GM21786 (cell line): Measurements from ENCODE around the gene AUNIP.

Source experiments
- ATAC-seq: cut with Tn5 transposase; IDR thresholded peaks from one replicate; pipeline ENCODE4 v1.9.1; 2021; ENCODE audit not compliant: unreplicated experiment

AUNIP gene

GRCh38 chr1:25811384-25812082 lies 47.7 kb downstream of the AUNIP start:
- no peak for ATAC-seq

GRCh38 chr1:25810341-25811299 lies 48.6 kb downstream of the AUNIP start:
- ATAC-seq, result no peak

DNA sequence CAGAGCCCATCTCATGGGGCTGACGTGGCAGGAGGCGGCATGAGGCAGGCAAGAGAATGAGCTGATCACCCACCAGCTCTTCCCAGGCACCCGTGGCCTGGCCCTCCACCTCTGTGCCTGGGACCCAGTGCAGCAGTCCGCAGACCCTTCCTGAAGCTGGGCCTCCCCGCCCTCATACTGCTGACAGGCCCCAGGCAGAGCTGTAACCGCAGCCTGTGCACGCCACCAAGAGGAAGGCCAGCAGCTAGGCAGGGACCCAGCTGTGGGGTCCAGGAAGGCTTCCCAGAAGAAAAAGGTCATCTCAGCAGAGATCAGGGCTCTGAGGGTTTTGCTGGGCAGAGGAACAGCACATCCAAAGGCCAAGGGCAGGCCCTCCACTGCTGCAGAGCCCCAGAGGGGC lies 49.3 kb downstream of the AUNIP start:
- ATAC-seq, result no peak

DNA sequence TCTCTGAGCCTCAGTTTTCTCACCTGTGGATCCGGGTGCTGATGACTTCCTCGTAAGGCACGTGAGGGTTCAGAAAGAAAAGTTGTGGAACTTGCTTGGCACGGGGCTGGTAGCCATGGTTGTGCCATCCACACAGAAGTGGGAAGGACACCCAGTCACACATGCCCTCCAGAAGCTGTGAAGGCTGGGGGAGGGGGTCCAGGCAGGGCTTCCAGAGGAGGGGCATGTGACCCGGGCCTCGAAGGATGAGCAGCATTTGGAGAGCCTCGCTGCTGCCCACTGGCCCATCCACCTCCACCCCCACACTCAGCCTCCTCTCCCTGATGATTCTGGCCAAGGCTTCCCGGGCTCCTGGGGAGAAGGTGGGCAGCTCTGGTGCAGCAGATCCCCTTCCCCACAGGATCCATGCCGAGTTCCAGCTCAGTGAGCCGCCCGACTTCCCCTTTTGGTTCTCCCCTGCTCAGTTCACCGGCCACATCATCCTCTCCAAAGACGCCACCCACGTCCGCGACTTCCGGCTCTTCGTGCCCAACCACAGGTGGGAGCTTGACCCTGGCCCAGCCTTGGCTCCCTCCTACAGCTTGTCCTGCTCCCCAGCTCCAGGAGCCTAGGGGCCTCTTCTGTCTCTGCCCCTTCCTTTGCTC lies 49.9 kb downstream of the AUNIP start:
- ATAC-seq, result no peak

DNA sequence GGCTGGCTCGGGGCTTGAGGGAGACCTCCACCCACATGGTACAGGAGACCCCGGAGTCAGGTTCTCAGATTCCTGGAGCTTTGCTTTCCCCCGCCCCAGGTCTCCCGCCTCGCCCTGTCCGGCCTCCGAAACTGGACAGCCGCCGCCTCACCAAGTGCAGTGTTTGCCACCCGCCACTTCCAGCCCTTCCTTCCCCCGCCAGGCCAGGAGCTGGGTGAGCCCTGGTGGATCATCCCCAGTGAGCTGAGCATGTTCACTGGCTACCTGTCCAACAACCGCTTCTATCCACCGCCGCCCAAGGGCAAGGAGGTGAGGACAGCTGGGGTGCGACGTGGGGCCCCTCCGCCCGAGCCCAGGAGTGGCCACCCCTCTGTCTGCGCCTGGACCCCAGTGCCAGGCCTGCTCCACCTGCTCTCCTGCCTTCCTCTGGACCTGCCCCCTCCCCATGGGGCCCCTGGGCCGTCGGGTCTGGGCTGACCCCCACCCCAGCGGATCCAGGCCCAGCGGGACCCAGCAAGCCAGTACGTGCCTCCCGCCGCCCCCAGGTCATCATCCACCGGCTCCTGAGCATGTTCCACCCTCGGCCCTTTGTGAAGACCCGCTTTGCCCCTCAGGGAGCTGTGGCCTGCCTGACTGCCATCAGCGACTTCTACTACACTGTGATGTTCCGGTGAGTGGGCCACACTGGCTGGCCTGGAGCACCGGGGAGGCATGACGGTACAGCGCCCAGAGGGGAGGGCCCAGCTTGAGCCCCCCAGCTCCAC lies 50.6 kb downstream of the AUNIP start:
- ATAC-seq, result no peak

GRCh38 chr1:25807480-25808390 lies 51.5 kb downstream of the AUNIP start:
- ATAC-seq, result no peak

- no peak for ATAC-seq
Measured at GRCh38 chr1:25806418-25806817, 52.8 kb downstream of the AUNIP start.

- ATAC-seq, result no peak
Measured at GRCh38 chr1:25805863-25806225, 53.4 kb downstream of the AUNIP start.

DNA sequence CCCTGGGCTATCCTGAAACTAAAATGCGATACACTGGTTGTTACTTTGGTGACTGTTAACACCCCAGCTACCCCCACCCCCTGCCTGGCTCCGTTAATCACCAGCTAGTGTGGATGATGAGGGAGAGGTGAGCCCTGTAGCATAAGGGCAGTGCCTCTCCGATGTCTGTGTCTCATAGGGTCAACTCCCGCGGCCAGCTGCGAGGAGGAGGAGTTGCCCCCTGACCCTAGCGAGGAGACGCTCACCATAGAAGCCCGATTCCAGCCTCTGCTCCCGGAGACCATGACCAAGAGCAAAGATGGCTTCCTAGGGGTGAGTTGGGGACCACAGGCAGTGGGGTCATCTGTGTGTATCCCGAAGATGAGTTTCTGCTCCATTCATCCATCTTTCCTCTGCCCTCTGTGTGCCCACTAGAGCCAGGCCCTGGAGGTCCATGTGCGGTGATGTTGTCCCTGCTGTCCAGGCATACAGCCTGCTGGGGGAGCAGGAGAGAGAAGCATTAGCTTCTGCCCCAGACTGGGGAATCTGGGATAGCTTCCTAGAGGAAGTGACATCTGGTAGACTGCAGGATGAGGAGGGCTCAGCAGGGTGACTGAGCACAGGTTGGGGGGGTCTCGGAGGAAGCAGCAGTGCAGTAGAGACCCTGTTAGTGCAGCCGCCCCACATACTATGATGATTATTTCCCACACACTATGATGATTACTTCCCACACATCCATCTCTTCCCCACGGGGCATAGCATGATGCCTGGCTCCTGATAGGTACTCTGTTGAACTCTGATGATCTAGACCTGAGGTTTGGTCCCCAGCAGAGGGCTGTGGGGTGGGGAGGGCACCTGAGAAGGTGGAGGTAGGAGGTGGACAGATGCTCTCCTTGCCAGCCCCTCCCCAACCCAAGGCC lies 54.0 kb downstream of the AUNIP start:
- no peak for ATAC-seq

DNA sequence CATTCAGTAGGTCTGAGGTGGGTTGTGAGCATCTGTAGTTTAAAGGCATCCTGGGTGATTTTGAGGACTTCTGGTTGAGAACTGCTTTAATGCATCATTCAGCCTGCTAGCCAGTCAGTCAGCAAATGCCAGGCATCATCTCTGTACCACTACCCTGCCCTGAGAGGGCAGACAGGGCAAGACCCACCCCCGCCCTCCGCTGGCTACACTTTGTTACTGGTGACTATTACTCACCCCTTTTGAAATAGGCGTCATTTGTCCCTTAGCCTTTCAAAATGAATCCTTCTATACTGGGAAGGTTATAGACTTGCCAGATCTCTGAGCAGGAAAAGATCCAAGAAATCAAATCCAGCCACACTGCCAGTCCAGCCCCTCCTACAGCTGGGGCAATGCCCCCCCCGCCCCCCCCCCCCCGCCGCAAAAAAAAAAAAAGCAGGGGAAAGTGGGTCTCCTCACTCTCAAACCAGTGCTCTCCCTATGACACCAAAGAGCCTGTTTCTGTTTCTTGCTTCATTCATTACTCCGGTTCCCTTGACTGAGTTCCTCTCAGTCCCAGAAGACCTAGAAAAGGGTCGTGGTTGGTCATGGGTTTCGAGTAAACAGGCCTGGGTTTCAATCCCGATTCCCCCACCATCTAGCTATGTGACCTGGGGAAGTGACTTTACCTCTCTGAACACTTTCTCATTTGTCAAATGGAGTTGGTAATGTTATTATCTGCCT lies 54.9 kb downstream of the AUNIP start:
- no peak for ATAC-seq

DNA sequence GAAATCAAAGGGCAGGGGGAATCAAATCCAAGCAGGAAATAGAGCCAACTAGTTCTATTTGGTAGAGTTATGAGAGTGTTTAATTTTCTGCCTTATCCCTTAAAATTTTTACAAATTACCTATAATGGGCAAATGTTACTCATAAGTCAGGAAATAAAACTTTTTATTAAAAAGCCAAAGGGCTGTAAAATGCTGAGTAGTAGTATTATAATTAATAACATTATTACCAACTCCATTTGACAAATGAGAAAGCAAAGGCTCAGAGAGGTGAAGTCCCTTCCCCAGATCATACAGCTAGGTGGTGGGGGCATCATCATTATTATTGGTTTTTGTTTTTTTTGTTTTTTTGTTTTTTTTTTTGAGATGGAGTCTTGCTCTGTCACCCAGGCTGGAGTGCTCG lies 55.9 kb downstream of the AUNIP start:
- ATAC-seq, result no peak

- ATAC-seq, result no peak
Measured at GRCh38 chr1:25802915-25803314, 56.3 kb downstream of the AUNIP start.

DNA sequence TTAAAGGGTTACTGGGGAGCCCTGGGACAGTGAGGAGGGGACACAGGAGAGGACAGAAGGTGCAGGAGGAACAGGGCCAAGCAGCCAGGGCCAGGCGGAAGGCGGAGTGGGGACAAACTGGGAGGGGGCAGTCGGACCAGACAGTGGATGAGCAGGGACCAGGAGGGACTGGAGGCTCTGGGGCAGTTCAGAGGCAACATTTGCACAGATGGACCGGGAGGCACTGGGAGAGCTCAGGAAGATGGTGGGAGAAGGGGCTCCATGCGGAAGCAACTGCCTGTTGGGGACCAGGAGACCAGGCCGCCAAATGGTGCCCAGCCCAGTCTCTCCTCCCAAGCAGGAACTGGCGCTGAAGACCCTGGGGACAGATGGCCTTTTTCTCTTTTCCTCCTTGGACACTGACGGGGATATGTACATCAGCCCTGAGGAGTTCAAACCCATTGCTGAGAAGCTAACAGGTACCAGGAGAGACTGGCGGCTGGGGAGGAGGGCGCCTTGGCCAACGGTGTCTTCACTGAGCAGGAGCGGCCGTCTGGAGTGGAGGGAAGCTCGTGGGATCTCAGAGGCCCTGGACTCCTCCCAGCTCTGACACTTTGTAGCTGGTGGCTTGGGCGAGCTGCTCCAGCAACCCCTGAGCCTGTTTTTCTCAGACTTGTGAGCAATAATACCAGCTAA lies 58.4 kb downstream of the AUNIP start:
- ATAC-seq, result no peak

DNA sequence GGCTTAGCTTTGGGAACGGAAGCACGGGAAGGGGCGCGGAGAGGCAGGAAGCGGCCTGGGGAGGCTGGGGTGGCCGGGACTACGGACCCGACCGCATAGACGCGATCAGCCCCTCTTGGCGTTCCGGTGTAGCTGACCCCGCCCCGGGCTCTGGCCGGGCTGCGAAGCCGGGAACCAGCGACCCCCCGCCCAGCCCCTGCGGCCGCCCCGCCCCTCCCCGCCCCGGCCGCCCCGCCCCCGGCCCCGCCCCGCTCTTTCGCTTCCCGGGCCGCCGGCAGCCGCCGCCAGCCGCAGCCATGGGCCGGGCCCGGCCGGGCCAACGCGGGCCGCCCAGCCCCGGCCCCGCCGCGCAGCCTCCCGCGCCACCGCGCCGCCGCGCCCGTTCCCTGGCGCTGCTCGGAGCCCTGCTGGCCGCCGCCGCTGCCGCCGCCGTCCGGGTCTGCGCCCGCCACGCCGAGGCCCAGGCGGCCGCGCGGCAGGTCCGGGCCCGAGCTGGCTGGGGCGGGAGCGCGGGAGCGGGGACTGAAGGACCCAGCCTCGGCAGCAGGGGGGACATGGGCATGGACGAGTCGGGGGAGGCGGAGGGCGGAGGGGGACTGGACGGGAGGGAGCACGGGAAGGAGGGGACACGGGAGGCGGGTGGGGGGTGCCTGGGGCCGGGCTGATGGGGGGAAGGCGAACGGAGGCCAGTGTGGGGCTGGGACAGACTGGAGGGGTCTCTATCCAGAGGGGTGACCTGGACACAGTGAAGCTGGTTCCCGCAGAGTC lies 59.1 kb downstream of the AUNIP start, which contains the start of gene SELENON:
SELENON (plus strand) TSS at position 259 of the 768 bp plus-strand sequence; CDS start at position 297, 38 bp downstream.
- no peak for ATAC-seq

DNA sequence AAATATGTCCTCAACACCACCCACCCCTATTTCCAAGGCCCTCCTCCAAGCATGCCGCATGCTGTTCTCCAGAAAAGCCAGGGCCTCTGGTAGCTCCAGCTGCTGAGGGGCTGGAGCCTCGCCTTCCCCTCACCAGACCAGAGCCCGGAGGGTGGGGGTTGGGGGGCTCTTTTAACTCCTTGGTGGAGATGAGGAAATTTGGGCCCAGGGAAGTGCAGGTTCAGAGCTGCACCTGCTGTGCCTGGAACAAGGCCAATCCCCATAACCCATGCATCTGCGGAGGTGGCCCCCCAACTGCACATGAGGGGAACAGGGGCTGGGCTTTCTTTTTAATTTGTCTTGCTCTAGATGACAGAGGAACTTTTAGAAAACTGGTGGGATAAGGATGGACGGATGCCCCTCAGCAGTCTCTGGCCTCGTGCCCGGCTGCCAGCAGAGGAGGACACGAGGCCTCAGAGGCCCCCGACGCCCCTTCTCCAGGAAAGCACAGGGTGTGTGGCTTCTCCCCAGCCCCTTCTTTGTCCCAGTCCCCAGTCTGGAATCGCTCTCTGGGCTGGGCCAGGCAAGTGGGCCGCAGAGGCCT lies 59.8 kb downstream of the AUNIP start:
- no peak for ATAC-seq

DNA sequence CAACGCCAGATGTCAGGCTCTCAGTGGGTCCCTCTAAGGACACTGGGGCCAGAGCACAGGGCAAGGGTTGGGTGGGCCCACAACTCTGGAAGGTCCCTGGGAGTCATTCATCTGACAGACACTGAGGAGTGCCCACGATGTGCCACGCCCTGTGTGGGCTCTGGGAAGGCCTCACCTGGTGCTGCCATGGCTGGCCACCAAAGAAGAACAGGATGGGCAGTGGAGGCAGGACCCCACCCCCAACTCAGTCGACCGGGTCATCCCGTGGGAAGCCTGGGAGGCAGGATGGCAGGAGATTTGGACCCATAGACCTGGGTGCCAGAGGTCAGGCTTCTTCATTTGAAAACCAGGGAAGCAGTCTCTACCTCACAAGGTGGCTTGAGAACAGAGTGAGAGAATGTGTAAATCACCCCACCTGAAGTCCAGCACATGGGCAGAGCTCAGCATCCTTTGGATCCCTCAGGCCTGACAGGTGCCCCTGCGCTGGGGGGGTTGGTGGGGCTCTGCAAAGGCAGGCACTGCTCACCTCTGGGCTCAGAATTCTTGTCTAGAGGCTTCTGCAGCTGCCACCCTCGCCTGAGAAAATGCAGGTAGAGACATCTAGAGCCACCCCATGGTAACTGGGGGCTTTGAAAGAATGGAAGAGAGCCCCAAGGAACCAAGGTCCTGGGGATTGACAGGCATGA lies 60.4 kb downstream of the AUNIP start:
- ATAC-seq, result no peak
